IMR-90 (cell line): ENCODE data around the gene ENDOD1. TPM values are rescaled to one million over a fixed set of nuclear protein-coding genes. Genes with fewer than 3 reads are reported as not detected.

Experiments used
- ATAC-seq: fragments of 200-7000 bp; cut with Tn5 transposase; 2 replicates; pipeline ENCODE4 v1.9.1; 2020; ENCODE audit warnings: low read depth, mild to moderate bottlenecking, moderate library complexity
- BruUV-seq: library from RNA; stranded (reverse); fragments of 400-500 nt; replicated peaks from 2 replicates; lab custom pipeline; 2021; lab: Mats Ljungman, UMichigan
- CTCF ChIA-PET: fragments of 300-600 bp; formaldehyde crosslinking; extraction: SDS; loops from one replicate; lab custom pipeline; 2021; ENCODE audit warnings: antibody characterized with exemption; lab: Yijun Ruan, JAX
- POLR2A ChIA-PET: fragments of 300-600 bp; sonication (Branson Sonifier 250); formaldehyde crosslinking; loops from one replicate; lab custom pipeline; 2022; ENCODE audit warnings: antibody characterized with exemption; ENCODE audit not compliant: unreplicated experiment; lab: Charles Lee
- DNase-seq: peaks from one replicate; pipeline ENCODE4 v3.0.0; 2013
- H2AFZ ChIP-seq: replicated peaks from 2 replicates; pipeline ENCODE3; 2013; ENCODE audit warnings: low read length, mild to moderate bottlenecking; ENCODE audit not compliant: poor library complexity
- H2AK5ac ChIP-seq: 2 replicates; pipeline ENCODE4 v1.6.1; 2013; ENCODE audit warnings: low read depth, low read length, inconsistent platforms
- H2AK9ac ChIP-seq: replicated peaks from 2 replicates; pipeline ENCODE3; 2013; ENCODE audit warnings: mild to moderate bottlenecking, low read depth, low read length, moderate library complexity; ENCODE audit not compliant: poor library complexity
- H2BK120ac ChIP-seq: 2 replicates; pipeline ENCODE4 v1.6.1; 2013; ENCODE audit warnings: low read depth, low read length, inconsistent platforms
- H2BK15ac ChIP-seq: 3 replicates; pipeline ENCODE4 v1.6.1; 2013; ENCODE audit warnings: low read depth, low read length, inconsistent platforms
- H2BK20ac ChIP-seq: 2 replicates; pipeline ENCODE4 v1.6.1; 2013; ENCODE audit warnings: low read depth, mild to moderate bottlenecking, inconsistent platforms, low read length, moderate library complexity
- H2BK5ac ChIP-seq: 2 replicates; pipeline ENCODE4 v1.6.1; 2013; ENCODE audit warnings: mild to moderate bottlenecking, low read depth, low read length, inconsistent platforms; ENCODE audit not compliant: poor library complexity, severe bottlenecking
- H3K14ac ChIP-seq: replicated peaks from 2 replicates; pipeline ENCODE4 v1.6.1; 2013; ENCODE audit warnings: low read depth, low read length, inconsistent platforms
- H3K18ac ChIP-seq: 2 replicates; pipeline ENCODE4 v1.6.1; 2013; ENCODE audit warnings: low read depth, low read length, control low read depth
- H3K23ac ChIP-seq: 2 replicates; pipeline ENCODE4 v1.6.1; 2013; ENCODE audit warnings: low read depth, low read length, inconsistent platforms
- H3K27ac ChIP-seq: 2 replicates; pipeline ENCODE4 v1.5.1; 2013; ENCODE audit warnings: mild to moderate bottlenecking, control low read depth, low read length; ENCODE audit not compliant: insufficient read depth
- H3K27me3 ChIP-seq: 2 replicates; pipeline ENCODE4 v1.6.1; 2013; ENCODE audit warnings: low read length; ENCODE audit not compliant: control insufficient read depth, insufficient read depth
- H3K36me3 ChIP-seq: 2 replicates; pipeline ENCODE4 v1.6.1; 2013; ENCODE audit warnings: low read length, mixed read lengths; ENCODE audit not compliant: control insufficient read depth, insufficient read depth
- H3K4ac ChIP-seq: 2 replicates; pipeline ENCODE4 v1.6.1; 2013; ENCODE audit warnings: low read depth, low read length, inconsistent platforms
- H3K4me1 ChIP-seq: 2 replicates; pipeline ENCODE4 v1.6.1; 2013; ENCODE audit warnings: low read length, mixed read lengths; ENCODE audit not compliant: control insufficient read depth, insufficient read depth
- H3K4me2 ChIP-seq: 2 replicates; pipeline ENCODE4 v1.6.1; 2013; ENCODE audit warnings: low read depth, mild to moderate bottlenecking, control low read depth, low read length, moderate library complexity
- H3K4me3 ChIP-seq: 2 replicates; pipeline ENCODE4 v1.5.1; 2013; ENCODE audit warnings: low read depth, mild to moderate bottlenecking, control low read depth, low read length, moderate library complexity; ENCODE audit not compliant: insufficient read depth
- H3K56ac ChIP-seq: 2 replicates; pipeline ENCODE4 v1.6.1; 2013; ENCODE audit warnings: low read length, inconsistent platforms; ENCODE audit not compliant: insufficient read depth; ENCODE audit errors: extremely low read depth
- H3K79me1 ChIP-seq, 2 experiments: 2 replicates each; pipeline ENCODE4 v1.6.1; 2013; ENCODE audit warnings: low read length in 2 of 2, inconsistent platforms in 1 of 2, low read depth in 1 of 2
- H3K9ac ChIP-seq: 2 replicates; pipeline ENCODE4 v1.6.1; 2013; ENCODE audit warnings: low read depth, low read length, control low read depth
- H3K9me1 ChIP-seq: 2 replicates; pipeline ENCODE4 v1.6.1; 2013; ENCODE audit warnings: low read length, inconsistent platforms; ENCODE audit not compliant: insufficient read depth
- H3K9me3 ChIP-seq: 2 replicates; pipeline ENCODE4 v1.6.1; 2013; ENCODE audit warnings: low read length; ENCODE audit not compliant: control insufficient read depth, insufficient read depth
- H4K20me1 ChIP-seq: 2 replicates; pipeline ENCODE4 v1.6.1; 2013; ENCODE audit warnings: low read length, inconsistent platforms; ENCODE audit not compliant: insufficient read depth
- H4K5ac ChIP-seq: 2 replicates; pipeline ENCODE4 v1.6.1; 2013; ENCODE audit warnings: mild to moderate bottlenecking, low read depth, low read length, control low read depth
- H4K8ac ChIP-seq, 2 experiments: 2 replicates each; pipeline ENCODE4 v1.6.1; 2013; ENCODE audit warnings: low read depth in 2 of 2, low read length in 2 of 2, control low read depth in 1 of 2, inconsistent platforms in 1 of 2
- H4K91ac ChIP-seq: 2 replicates; pipeline ENCODE4 v1.6.1; 2013; ENCODE audit warnings: low read depth, low read length, inconsistent platforms; ENCODE audit not compliant: insufficient read depth
- BHLHE40 ChIP-seq: fragments of 150-350 bp; IDR thresholded peaks from 2 replicates; pipeline ENCODE4 v1.6.1; 2016; ENCODE audit warnings: mild to moderate bottlenecking, low read depth, low read length
- CEBPB ChIP-seq: IDR thresholded peaks from 2 replicates; pipeline ENCODE4 v1.6.1; 2012; ENCODE audit warnings: low read depth, low read length, improper control_type of control experiment
- CHD1 ChIP-seq: IDR thresholded peaks from 2 replicates; pipeline ENCODE4 v1.6.1; 2012; ENCODE audit warnings: low read depth, low read length, improper control_type of control experiment
- FOS ChIP-seq: fragments of 150-350 bp; IDR thresholded peaks from 2 replicates; pipeline ENCODE4 v1.6.1; 2016; ENCODE audit warnings: low read depth, low read length
- MAFK ChIP-seq: IDR thresholded peaks from 2 replicates; pipeline ENCODE4 v1.6.1; 2012; ENCODE audit warnings: low read depth, low read length, improper control_type of control experiment
- MAZ ChIP-seq: IDR thresholded peaks from 2 replicates; pipeline ENCODE4 v1.6.1; 2012; ENCODE audit warnings: low read depth, mild to moderate bottlenecking, low read length, improper control_type of control experiment, moderate library complexity, borderline replicate concordance
- MXI1 ChIP-seq: IDR thresholded peaks from 2 replicates; pipeline ENCODE4 v1.6.1; 2012; ENCODE audit warnings: low read depth, mild to moderate bottlenecking, low read length, moderate library complexity, borderline replicate concordance
- NFE2L2 ChIP-seq: fragments of 150-350 bp; IDR thresholded peaks from 2 replicates; pipeline ENCODE4 v1.6.1; 2016; ENCODE audit warnings: low read depth, mild to moderate bottlenecking, low read length
- POLR2A ChIP-seq: IDR thresholded peaks from 2 replicates; pipeline ENCODE4 v1.6.1; 2012; ENCODE audit warnings: mild to moderate bottlenecking, low read depth, low read length
- RAD21 ChIP-seq: IDR thresholded peaks from 2 replicates; pipeline ENCODE4 v1.6.1; 2012; ENCODE audit warnings: low read length, improper control_type of control experiment
- RCOR1 ChIP-seq: IDR thresholded peaks from 2 replicates; pipeline ENCODE4 v1.6.1; 2012; ENCODE audit warnings: mild to moderate bottlenecking, low read length, improper control_type of control experiment; ENCODE audit not compliant: insufficient replicate concordance
- RFX5 ChIP-seq: IDR thresholded peaks from 2 replicates; pipeline ENCODE4 v1.8.0; 2012; ENCODE audit warnings: low read depth, mild to moderate bottlenecking, low read length, moderate library complexity
- SMC3 ChIP-seq: fragments of 150-350 bp; IDR thresholded peaks from 2 replicates; pipeline ENCODE4 v1.6.1; 2016; ENCODE audit warnings: low read depth, mild to moderate bottlenecking, antibody characterized with exemption, low read length, moderate library complexity
- WGBS, 2 experiments: methylation state at CpG; one replicate each; pipeline versions ENCODE4 v1.1.5 to v1.1.7; 2013; ENCODE audit warnings: missing lambda C conversion rate in 2 of 2; ENCODE audit not compliant: insufficient read length in 1 of 2; ENCODE audit errors: extremely low coverage in 2 of 2; 5-methylcytosine and 5-hydroxymethylcytosine counted together
- dilution Hi-C: fragments of 300-500 bp; cut with HindIII; formaldehyde crosslinking; loops from one replicate; pipeline ENCODE4 v1.14.3; 2018; ENCODE audit warnings: low sequenced_read_pairs; ENCODE audit not compliant: unreplicated experiment
- in situ Hi-C: fragments of 300-500 bp; cut with MboI; formaldehyde crosslinking; loops from 3 replicates; pipeline ENCODE4 v1.14.3; 2019; ENCODE audit warnings: low sequenced_read_pairs, inconsistent platforms, mixed read lengths
- intact Hi-C: fragments of 100-400 bp; cut with micrococcal nuclease; formaldehyde crosslinking; loops from 2 replicates; pipeline ENCODE4 v1.10.0; 2022
- polyA plus RNA-seq, 3 experiments: library from polyadenylated mRNA; depleted of rRNA; stranded (reverse); fragments of >200 nt; gene quantifications; 2 replicates each; pipeline ENCODE4 v1.2.3, GENCODE V29; 2012; ENCODE audit warnings: low replicate concordance in 1 of 3
- total RNA-seq: library from RNA; depleted of rRNA; stranded (reverse); fragments of >200 nt; gene quantifications from 2 replicates; pipeline ENCODE4 v1.2.3, GENCODE V29; 2012
- TF ChIP-seq, protein P1 (sequence below): conservative IDR thresholded peaks from 2 replicates; pipeline ENCODE4 v1.5.1; 2012; ENCODE audit warnings: mild to moderate bottlenecking, low read depth, low read length, improper control_type of control experiment
- TF ChIP-seq, protein P2 (sequence below): fragments of 150-350 bp; IDR thresholded peaks from 2 replicates; pipeline ENCODE4 v1.6.1; 2016; ENCODE audit warnings: low read depth, mild to moderate bottlenecking, low read length, moderate library complexity, borderline replicate concordance
- TF ChIP-seq, protein P3 (sequence below): fragments of 150-350 bp; IDR thresholded peaks from 2 replicates; pipeline ENCODE4 v1.6.1; 2017; ENCODE audit warnings: mild to moderate bottlenecking, antibody characterized with exemption, low read length, low read depth

The ENDOD1 gene
- total and polyA plus RNA-seq, 2 of the 4 experiments (the other 2 are of a cell fraction) = 7.0 to 17.6 TPM

DNA sequence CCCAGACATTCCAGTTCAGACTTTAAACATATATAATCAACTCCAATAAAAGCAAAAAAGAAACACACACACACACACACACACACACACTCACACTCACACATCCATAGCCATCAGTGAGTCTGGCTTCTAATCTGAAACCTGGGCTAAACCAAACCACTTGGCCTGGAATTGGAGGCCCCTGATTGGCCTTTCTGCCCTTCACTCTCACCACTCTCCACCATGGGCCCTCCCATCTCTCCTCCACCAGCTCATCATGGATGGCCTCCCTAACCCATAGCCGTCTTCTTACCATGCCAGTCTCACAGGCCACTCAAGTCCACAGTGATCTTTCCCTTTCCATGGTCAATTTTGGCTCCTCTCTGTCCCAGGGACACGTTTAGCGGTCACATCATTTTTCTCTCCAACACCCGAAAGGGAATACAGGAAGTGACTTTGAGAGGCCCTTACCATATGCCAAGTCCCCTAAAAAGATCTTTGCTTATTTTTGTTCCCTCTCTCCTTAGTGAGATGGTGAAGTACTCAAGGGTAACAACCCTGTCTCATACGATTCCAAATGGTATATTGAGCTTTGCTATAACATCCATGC, 66.6 kb downstream of the ENDOD1 start:
- H3K56ac ChIP-seq = no peak overlapping the region
- H2AK5ac ChIP-seq = no peak overlapping the region
- in situ Hi-C loops = loop anchor here (5.0 kb wide), 1 partner anchor 551 kb away; no protein-coding TSS in a partner anchor
- H3K4me1 ChIP-seq = no peaks in the 10 kb centered on the region
- TF ChIP-seq FOS = no peak
- no peak for TF ChIP-seq POLR2A
- TF ChIP-seq MAZ = no peak
- no peak for TF ChIP-seq CHD1
- TF ChIP-seq RCOR1 = no peak
- no peak for TF ChIP-seq SMC3
- TF ChIP-seq, protein P1, sequence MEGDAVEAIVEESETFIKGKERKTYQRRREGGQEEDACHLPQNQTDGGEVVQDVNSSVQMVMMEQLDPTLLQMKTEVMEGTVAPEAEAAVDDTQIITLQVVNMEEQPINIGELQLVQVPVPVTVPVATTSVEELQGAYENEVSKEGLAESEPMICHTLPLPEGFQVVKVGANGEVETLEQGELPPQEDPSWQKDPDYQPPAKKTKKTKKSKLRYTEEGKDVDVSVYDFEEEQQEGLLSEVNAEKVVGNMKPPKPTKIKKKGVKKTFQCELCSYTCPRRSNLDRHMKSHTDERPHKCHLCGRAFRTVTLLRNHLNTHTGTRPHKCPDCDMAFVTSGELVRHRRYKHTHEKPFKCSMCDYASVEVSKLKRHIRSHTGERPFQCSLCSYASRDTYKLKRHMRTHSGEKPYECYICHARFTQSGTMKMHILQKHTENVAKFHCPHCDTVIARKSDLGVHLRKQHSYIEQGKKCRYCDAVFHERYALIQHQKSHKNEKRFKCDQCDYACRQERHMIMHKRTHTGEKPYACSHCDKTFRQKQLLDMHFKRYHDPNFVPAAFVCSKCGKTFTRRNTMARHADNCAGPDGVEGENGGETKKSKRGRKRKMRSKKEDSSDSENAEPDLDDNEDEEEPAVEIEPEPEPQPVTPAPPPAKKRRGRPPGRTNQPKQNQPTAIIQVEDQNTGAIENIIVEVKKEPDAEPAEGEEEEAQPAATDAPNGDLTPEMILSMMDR = no peak
- no peak for TF ChIP-seq NFE2L2
- no peak for TF ChIP-seq MAFK
- TF ChIP-seq MXI1 = no peak
- no peak for TF ChIP-seq CEBPB
- TF ChIP-seq BHLHE40 = no peak
- TF ChIP-seq, protein P2, sequence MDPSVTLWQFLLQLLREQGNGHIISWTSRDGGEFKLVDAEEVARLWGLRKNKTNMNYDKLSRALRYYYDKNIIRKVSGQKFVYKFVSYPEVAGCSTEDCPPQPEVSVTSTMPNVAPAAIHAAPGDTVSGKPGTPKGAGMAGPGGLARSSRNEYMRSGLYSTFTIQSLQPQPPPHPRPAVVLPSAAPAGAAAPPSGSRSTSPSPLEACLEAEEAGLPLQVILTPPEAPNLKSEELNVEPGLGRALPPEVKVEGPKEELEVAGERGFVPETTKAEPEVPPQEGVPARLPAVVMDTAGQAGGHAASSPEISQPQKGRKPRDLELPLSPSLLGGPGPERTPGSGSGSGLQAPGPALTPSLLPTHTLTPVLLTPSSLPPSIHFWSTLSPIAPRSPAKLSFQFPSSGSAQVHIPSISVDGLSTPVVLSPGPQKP = no peak
- no peak for TF ChIP-seq RFX5
- TF ChIP-seq, protein P3, sequence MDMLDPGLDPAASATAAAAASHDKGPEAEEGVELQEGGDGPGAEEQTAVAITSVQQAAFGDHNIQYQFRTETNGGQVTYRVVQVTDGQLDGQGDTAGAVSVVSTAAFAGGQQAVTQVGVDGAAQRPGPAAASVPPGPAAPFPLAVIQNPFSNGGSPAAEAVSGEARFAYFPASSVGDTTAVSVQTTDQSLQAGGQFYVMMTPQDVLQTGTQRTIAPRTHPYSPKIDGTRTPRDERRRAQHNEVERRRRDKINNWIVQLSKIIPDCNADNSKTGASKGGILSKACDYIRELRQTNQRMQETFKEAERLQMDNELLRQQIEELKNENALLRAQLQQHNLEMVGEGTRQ = no peak
- TF ChIP-seq RAD21 = no peak
- H2BK20ac ChIP-seq = no peak overlapping the region
- H3K79me1 ChIP-seq = no peaks in the 10 kb centered on the region
- dilution Hi-C loops = no loop called here
- H3K23ac ChIP-seq = no peak overlapping the region
- H3K4me2 ChIP-seq = no peak overlapping the region
- H3K27ac ChIP-seq = no peak overlapping the region
- H3K27me3 ChIP-seq = peaks cover 2% of the 10 kb centered on the region; the same call in 1 of the 2 replicates
- DNase-seq (no peak), ATAC-seq (no peak)
- H3K4me3 ChIP-seq = no peak overlapping the region
- no peak overlapping the region for H3K14ac ChIP-seq
- no peak overlapping the region for H2BK15ac ChIP-seq
- no peak overlapping the region for H3K18ac ChIP-seq
- WGBS, 2 experiments = 70% methylated on average over 1 of the region's 5 CpGs; no CpG with 5 or more reads in 1 of the 2 experiments
- H4K91ac ChIP-seq = no peak overlapping the region
- H3K4ac ChIP-seq = no peak overlapping the region
- H3K36me3 ChIP-seq = no peaks in the 10 kb centered on the region
- no peak overlapping the region for H2BK5ac ChIP-seq
- H4K8ac ChIP-seq = no peak overlapping the region
- no peaks in the 10 kb centered on the region for H3K9me1 ChIP-seq
- no TSS peak for BruUV-seq
- no peak overlapping the region for H3K9ac ChIP-seq
- H2AFZ ChIP-seq = no peak overlapping the region
- POLR2A ChIA-PET = no interaction called here
- H2BK120ac ChIP-seq = no peak overlapping the region
- H3K9me3 ChIP-seq = no peaks in the 10 kb centered on the region
- no peaks in the 10 kb centered on the region for H4K20me1 ChIP-seq
- H2AK9ac ChIP-seq = no peak overlapping the region
- H4K5ac ChIP-seq = no peak overlapping the region
- CTCF ChIA-PET = interaction anchor here (0.8 kb wide), 2 partner anchors 10 to 608 kb away, joined by 3 read pairs; no protein-coding TSS in a partner anchor
- intact Hi-C loops = loop anchor here (10.0 kb wide), 1 partner anchor 439 kb away; no protein-coding TSS in a partner anchor
